PC-3 (cell line): ENCODE results near the gene SEPTIN8.

Experiments used
- EZH2 ChIP-seq: fragments of 300-600 bp; sonication (generic); IDR thresholded peaks from one replicate; pipeline ENCODE4 v1.6.1; 2017; ENCODE audit warnings: antibody characterized with exemption, mild to moderate bottlenecking, low read length; ENCODE audit not compliant: unreplicated experiment
- EZH2phosphoT487 ChIP-seq: fragments of 300-600 bp; sonication (generic); IDR thresholded peaks from 2 replicates; pipeline ENCODE4 v1.6.1; 2018; ENCODE audit warnings: mild to moderate bottlenecking, antibody characterized with exemption, low read length, borderline replicate concordance
- TF ChIP-seq, protein P1 (sequence below): fragments of 300-600 bp; sonication (generic); conservative IDR thresholded peaks from 2 replicates; pipeline ENCODE4 v1.5.1; 2017; ENCODE audit warnings: antibody characterized with exemption, low read depth, mild to moderate bottlenecking, low read length

GRCh38 chr5:132791026-132791425 is 14.0 kb upstream of the SEPTIN8 start:
- TF ChIP-seq, protein P1, sequence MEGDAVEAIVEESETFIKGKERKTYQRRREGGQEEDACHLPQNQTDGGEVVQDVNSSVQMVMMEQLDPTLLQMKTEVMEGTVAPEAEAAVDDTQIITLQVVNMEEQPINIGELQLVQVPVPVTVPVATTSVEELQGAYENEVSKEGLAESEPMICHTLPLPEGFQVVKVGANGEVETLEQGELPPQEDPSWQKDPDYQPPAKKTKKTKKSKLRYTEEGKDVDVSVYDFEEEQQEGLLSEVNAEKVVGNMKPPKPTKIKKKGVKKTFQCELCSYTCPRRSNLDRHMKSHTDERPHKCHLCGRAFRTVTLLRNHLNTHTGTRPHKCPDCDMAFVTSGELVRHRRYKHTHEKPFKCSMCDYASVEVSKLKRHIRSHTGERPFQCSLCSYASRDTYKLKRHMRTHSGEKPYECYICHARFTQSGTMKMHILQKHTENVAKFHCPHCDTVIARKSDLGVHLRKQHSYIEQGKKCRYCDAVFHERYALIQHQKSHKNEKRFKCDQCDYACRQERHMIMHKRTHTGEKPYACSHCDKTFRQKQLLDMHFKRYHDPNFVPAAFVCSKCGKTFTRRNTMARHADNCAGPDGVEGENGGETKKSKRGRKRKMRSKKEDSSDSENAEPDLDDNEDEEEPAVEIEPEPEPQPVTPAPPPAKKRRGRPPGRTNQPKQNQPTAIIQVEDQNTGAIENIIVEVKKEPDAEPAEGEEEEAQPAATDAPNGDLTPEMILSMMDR = no peak
- no peak for TF ChIP-seq EZH2
- TF ChIP-seq EZH2phosphoT487 = no peak
